Panc1 (cell line): Measurements from ENCODE around the gene CSMD2.

Experiments used
- CTCF ChIP-seq: fragments of 450-650 bp; IDR thresholded peaks from 2 replicates; pipeline ENCODE4 v1.5.1; 2017; ENCODE audit warnings: mild to moderate bottlenecking
- SIN3A ChIP-seq: IDR thresholded peaks from 2 replicates; pipeline ENCODE4 v1.6.1; 2012; ENCODE audit warnings: low read depth, mild to moderate bottlenecking, low read length, moderate library complexity, borderline replicate concordance; ENCODE audit not compliant: insufficient read depth
- TCF7L2 ChIP-seq: IDR thresholded peaks from 2 replicates; pipeline ENCODE4 v1.6.1; 2011; ENCODE audit warnings: mild to moderate bottlenecking, low read depth, low read length, inconsistent platforms

- TF ChIP-seq CTCF (no peak), TCF7L2 (no peak), SIN3A (no peak)
These were observed 556.1 kb downstream of the CSMD2 start for GRCh38 chr1:33608825-33609400.
